Measurements from ENCODE around the gene CLASP2.
"Not testable (repeated sequence)": the region's sequence is repeated elsewhere in the genome, so short reads cannot be mapped to it uniquely, and the experiment has no call there.

The CLASP2 gene

DNA sequence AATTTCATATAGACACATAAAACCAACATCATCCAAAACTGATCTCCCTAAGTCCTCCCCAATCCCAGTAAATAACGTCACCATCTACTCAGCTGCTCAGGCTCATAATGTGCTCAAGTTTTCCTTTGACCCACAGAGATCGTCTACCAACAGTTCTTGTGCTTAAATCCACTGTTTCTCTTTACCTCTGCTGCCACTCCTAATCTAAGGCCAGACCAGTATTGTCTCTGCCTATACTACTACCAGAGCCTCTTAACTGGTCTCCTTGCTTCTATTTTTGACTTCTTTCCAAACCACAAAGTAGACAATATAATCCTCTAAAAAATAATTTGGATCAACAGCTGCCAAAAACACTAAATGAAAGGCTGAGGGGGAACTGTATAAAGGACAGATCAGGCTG lies 65.3 kb downstream of the CLASP2 start (continued):
- TF ChIP-seq OSR1 (CRISPR knock-in tag; IDR thresholded peaks at IDR 0.05) = no peak
- TF ChIP-seq ISL1 (CRISPR knock-in tag; IDR thresholded peaks at IDR 0.05) = no peak
- TF ChIP-seq TOX (CRISPR knock-in tag; IDR thresholded peaks at IDR 0.05; ENCODE audit: borderline replicate concordance) = no peak
- no peak for TF ChIP-seq PPARA (CRISPR knock-in tag; IDR thresholded peaks at IDR 0.05; ENCODE audit: borderline replicate concordance)
- TF ChIP-seq ZFP30 (CRISPR knock-in tag; IDR thresholded peaks at IDR 0.05) = no peak
- TF ChIP-seq SNAI2 (CRISPR knock-in tag; IDR thresholded peaks at IDR 0.05) = no peak

DNA sequence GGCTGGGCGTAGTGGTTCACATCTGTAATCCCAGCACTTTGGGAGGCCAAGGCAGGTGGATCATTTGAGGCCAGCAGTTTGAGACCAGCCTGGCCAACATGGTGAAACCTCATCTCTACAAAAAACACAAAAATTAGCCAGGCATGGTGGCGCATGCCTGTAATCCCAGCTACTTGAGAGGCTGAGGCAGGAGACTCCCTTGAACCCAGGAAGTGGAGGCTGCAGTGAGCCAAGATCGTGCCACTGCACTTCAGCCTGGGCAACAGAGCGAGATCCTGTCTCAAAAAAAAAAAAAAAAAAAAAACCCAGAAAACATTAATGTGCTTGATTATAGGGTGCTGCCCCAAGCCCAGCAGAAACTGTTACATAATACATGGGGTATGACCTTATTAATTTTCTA lies 67.0 kb downstream of the CLASP2 start:
- not testable (repeated sequence) for ATAC-seq

DNA sequence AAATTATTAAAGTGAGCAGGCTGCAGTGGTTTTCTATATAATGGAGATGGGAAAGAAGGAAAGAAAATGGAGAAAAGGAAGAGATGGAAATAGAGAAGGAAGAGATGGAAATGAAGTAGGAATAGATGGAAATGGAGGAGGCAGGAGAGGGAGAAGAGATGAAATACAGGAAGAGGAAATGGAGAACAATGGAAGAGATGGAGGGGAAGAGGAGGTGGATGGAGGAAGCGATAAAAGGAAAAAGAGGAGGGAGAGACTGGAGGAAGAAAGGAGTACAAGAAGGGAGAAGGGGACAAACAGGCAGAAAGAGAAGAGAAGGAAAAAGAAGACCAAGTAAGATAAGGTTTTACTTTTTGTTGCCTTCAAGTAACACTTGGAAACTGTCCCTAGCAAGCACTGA lies 67.6 kb downstream of the CLASP2 start:
- ATAC-seq = no peak
- TF ChIP-seq OSR1 (CRISPR knock-in tag; IDR thresholded peaks at IDR 0.05) = no peak
- TF ChIP-seq, protein P1, sequence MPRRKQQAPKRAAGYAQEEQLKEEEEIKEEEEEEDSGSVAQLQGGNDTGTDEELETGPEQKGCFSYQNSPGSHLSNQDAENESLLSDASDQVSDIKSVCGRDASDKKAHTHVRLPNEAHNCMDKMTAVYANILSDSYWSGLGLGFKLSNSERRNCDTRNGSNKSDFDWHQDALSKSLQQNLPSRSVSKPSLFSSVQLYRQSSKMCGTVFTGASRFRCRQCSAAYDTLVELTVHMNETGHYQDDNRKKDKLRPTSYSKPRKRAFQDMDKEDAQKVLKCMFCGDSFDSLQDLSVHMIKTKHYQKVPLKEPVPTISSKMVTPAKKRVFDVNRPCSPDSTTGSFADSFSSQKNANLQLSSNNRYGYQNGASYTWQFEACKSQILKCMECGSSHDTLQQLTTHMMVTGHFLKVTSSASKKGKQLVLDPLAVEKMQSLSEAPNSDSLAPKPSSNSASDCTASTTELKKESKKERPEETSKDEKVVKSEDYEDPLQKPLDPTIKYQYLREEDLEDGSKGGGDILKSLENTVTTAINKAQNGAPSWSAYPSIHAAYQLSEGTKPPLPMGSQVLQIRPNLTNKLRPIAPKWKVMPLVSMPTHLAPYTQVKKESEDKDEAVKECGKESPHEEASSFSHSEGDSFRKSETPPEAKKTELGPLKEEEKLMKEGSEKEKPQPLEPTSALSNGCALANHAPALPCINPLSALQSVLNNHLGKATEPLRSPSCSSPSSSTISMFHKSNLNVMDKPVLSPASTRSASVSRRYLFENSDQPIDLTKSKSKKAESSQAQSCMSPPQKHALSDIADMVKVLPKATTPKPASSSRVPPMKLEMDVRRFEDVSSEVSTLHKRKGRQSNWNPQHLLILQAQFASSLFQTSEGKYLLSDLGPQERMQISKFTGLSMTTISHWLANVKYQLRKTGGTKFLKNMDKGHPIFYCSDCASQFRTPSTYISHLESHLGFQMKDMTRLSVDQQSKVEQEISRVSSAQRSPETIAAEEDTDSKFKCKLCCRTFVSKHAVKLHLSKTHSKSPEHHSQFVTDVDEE (CRISPR knock-in tag; IDR thresholded peaks at IDR 0.05) = no peak
- no peak for TF ChIP-seq ZNF70 (CRISPR knock-in tag; IDR thresholded peaks at IDR 0.05)
- no peak for TF ChIP-seq SNAI2 (CRISPR knock-in tag; IDR thresholded peaks at IDR 0.05)
- TF ChIP-seq PPARA (CRISPR knock-in tag; IDR thresholded peaks at IDR 0.05; ENCODE audit: borderline replicate concordance) = no peak
- no peak for TF ChIP-seq ZNF565 (CRISPR knock-in tag; conservative IDR thresholded peaks at IDR 0.05; ENCODE audit: low read depth)
- no peak for TF ChIP-seq ARNTL (CRISPR knock-in tag; IDR thresholded peaks at IDR 0.05; ENCODE audit: borderline replicate concordance, low read depth)
- TF ChIP-seq CSDC2 (CRISPR knock-in tag; IDR thresholded peaks at IDR 0.05) = no peak
- no peak for TF ChIP-seq GLIS3 (CRISPR knock-in tag; IDR thresholded peaks at IDR 0.05)
- no peak for TF ChIP-seq ESRRG (CRISPR knock-in tag; IDR thresholded peaks at IDR 0.05)

DNA sequence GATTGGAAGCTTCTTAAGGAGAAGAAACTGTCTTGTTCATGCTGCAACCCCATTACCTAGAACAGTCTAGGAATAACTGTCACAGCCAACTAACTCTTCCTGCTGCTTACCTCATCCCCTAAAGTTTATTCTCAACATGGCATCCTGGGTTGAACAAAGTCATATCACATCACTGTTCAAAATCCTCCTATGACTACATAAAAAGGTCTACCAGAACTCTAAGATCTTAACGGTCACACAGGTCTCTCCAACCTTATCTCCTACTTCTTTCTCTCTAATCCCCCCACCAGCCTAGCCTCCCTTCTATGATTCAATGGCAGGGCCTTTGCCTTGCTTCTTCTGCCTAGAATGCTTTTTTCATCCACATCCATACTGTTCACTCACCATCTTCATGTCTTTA lies 69.3 kb downstream of the CLASP2 start:
- TF ChIP-seq, protein P2, sequence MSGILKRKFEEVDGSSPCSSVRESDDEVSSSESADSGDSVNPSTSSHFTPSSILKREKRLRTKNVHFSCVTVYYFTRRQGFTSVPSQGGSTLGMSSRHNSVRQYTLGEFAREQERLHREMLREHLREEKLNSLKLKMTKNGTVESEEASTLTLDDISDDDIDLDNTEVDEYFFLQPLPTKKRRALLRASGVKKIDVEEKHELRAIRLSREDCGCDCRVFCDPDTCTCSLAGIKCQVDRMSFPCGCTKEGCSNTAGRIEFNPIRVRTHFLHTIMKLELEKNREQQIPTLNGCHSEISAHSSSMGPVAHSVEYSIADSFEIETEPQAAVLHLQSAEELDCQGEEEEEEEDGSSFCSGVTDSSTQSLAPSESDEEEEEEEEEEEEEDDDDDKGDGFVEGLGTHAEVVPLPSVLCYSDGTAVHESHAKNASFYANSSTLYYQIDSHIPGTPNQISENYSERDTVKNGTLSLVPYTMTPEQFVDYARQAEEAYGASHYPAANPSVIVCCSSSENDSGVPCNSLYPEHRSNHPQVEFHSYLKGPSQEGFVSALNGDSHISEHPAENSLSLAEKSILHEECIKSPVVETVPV (CRISPR knock-in tag; IDR thresholded peaks at IDR 0.05) = no peak
- TF ChIP-seq PPARA (CRISPR knock-in tag; IDR thresholded peaks at IDR 0.05; ENCODE audit: borderline replicate concordance) (no peak), ZNF70 (CRISPR knock-in tag; IDR thresholded peaks at IDR 0.05) (no peak), ZNF8 (CRISPR knock-in tag; IDR thresholded peaks at IDR 0.05) (no peak)
- TF ChIP-seq, protein P3, sequence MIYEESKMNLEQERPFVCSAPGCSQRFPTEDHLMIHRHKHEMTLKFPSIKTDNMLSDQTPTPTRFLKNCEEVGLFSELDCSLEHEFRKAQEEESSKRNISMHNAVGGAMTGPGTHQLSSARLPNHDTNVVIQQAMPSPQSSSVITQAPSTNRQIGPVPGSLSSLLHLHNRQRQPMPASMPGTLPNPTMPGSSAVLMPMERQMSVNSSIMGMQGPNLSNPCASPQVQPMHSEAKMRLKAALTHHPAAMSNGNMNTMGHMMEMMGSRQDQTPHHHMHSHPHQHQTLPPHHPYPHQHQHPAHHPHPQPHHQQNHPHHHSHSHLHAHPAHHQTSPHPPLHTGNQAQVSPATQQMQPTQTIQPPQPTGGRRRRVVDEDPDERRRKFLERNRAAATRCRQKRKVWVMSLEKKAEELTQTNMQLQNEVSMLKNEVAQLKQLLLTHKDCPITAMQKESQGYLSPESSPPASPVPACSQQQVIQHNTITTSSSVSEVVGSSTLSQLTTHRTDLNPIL (CRISPR knock-in tag; IDR thresholded peaks at IDR 0.05; ENCODE audit: low read depth) = no peak
- TF ChIP-seq, protein P4, sequence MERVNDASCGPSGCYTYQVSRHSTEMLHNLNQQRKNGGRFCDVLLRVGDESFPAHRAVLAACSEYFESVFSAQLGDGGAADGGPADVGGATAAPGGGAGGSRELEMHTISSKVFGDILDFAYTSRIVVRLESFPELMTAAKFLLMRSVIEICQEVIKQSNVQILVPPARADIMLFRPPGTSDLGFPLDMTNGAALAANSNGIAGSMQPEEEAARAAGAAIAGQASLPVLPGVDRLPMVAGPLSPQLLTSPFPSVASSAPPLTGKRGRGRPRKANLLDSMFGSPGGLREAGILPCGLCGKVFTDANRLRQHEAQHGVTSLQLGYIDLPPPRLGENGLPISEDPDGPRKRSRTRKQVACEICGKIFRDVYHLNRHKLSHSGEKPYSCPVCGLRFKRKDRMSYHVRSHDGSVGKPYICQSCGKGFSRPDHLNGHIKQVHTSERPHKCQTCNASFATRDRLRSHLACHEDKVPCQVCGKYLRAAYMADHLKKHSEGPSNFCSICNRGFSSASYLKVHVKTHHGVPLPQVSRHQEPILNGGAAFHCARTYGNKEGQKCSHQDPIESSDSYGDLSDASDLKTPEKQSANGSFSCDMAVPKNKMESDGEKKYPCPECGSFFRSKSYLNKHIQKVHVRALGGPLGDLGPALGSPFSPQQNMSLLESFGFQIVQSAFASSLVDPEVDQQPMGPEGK (CRISPR knock-in tag; IDR thresholded peaks at IDR 0.05; ENCODE audit: borderline replicate concordance) = no peak
- ATAC-seq = no peak

DNA sequence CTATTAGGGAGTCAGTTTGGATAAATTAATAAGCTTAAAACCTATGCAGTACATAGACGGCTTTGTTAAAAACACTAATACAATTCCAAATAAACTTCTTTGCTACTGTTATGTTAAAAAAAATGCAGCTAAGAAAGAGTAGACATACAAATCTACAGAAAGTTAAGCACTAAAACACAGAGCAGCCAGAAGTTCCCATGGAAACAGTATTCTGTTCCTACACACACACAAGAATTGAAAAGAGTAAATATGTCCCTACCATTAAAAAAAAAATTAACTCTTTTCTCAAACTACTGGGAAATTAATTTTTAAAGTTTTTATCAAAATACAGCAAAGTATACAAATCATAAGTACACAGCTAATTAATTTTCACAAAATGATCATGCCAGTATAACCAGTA lies 71.6 kb downstream of the CLASP2 start:
- no peak for ATAC-seq
- no peak for TF ChIP-seq ZNF8 (CRISPR knock-in tag; IDR thresholded peaks at IDR 0.05)
- no peak for TF ChIP-seq SNAI2 (CRISPR knock-in tag; IDR thresholded peaks at IDR 0.05)
- TF ChIP-seq ZNF70 (CRISPR knock-in tag; IDR thresholded peaks at IDR 0.05) = no peak
- TF ChIP-seq, protein P4 (CRISPR knock-in tag; IDR thresholded peaks at IDR 0.05; ENCODE audit: borderline replicate concordance) = no peak
- TF ChIP-seq ZNF565 (CRISPR knock-in tag; conservative IDR thresholded peaks at IDR 0.05; ENCODE audit: low read depth) = no peak
- TF ChIP-seq RARB (CRISPR knock-in tag; IDR thresholded peaks at IDR 0.05) = no peak
- no peak for TF ChIP-seq ZC3H10 (CRISPR knock-in tag; IDR thresholded peaks at IDR 0.05)
- no peak for TF ChIP-seq CSDC2 (CRISPR knock-in tag; IDR thresholded peaks at IDR 0.05)
- TF ChIP-seq TCF4 (CRISPR knock-in tag; IDR thresholded peaks at IDR 0.05; ENCODE audit: borderline replicate concordance) = no peak
- TF ChIP-seq, protein P5, sequence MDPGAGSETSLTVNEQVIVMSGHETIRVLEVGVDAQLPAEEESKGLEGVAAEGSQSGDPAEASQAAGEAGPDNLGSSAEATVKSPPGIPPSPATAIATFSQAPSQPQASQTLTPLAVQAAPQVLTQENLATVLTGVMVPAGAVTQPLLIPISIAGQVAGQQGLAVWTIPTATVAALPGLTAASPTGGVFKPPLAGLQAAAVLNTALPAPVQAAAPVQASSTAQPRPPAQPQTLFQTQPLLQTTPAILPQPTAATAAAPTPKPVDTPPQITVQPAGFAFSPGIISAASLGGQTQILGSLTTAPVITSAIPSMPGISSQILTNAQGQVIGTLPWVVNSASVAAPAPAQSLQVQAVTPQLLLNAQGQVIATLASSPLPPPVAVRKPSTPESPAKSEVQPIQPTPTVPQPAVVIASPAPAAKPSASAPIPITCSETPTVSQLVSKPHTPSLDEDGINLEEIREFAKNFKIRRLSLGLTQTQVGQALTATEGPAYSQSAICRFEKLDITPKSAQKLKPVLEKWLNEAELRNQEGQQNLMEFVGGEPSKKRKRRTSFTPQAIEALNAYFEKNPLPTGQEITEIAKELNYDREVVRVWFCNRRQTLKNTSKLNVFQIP (CRISPR knock-in tag; IDR thresholded peaks at IDR 0.05; ENCODE audit: borderline replicate concordance, low read depth) = no peak
- TF ChIP-seq, protein P3 (CRISPR knock-in tag; IDR thresholded peaks at IDR 0.05; ENCODE audit: low read depth) = no peak
- TF ChIP-seq ESRRG (CRISPR knock-in tag; IDR thresholded peaks at IDR 0.05) = no peak
- TF ChIP-seq ARNTL (CRISPR knock-in tag; IDR thresholded peaks at IDR 0.05; ENCODE audit: borderline replicate concordance, low read depth) = no peak

Data from SK-N-SH treated with all-trans-retinoic acid at 6 μM for 48 hours (cell line).